RWPE1 (cell line): ENCODE measurements around the gene COX6A2.
A peak's percentile ranks its signal among the peaks of the same experiment; 100 is the strongest.

Experiments
- CTCF ChIA-PET: fragments of 350-600 bp; sonication (Branson Sonifier 250); formaldehyde crosslinking; extraction: SDS; loops from one replicate; lab custom pipeline; 2021; lab: Yijun Ruan, JAX
- POLR2A ChIA-PET: fragments of 400-600 bp; formaldehyde crosslinking; extraction: SDS; loops from one replicate; lab custom pipeline; 2020; ENCODE audit warnings: antibody characterized with exemption; ENCODE audit not compliant: low non-redundant PET; lab: Yijun Ruan, JAX
- DNase-seq: peaks from one replicate; pipeline ENCODE4 v3.0.0; 2012; ENCODE audit warnings: low spot score
- H3K27ac ChIP-seq: fragments of 450-650 bp; 2 replicates; pipeline ENCODE4 v1.5.1; 2017
- CTCF ChIP-seq: fragments of 450-650 bp; conservative IDR thresholded peaks from 2 replicates; pipeline ENCODE4 v1.5.1; 2017; ENCODE audit warnings: low read depth, mild to moderate bottlenecking

The COX6A2 gene

GRCh38 chr16:31429796-31430195 lies 1.6 kb upstream of the COX6A2 start:
- no peak for DNase-seq
- TF ChIP-seq CTCF = no peak
- ChIA-PET CTCF (interaction anchor here (0.7 to 0.8 kb wide), 2 partner anchors 429 to 445 kb away, joined by 3 to 4 read pairs; partner anchors contain the start of gene HSD3B7), POLR2A (interaction anchor here (0.6 kb wide), 1 partner anchor 48 kb away, joined by 3 read pairs; no protein-coding TSS in a partner anchor)
- no peak overlapping the region for H3K27ac ChIP-seq

DNA sequence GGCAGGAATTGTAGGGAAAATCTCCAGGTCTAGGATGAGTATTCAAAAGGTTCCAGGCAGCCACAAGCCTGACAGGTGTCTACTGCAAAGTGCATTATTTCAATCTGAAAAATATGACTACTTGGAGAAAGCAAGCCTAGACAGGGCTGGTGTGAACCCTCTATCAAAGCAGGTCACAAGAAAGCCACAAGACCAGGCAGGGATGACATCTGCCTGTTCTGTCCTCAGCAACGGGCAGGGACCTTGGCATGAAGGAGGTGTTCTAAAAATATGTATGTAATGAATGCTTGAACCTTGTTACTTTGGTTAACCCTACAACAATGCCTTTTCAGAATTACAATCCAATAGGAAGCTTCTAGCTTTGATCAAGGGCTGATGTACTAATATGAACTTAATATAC lies 1.2 kb upstream of the COX6A2 start:
- no peak overlapping the region for H3K27ac ChIP-seq
- ChIA-PET CTCF (interaction anchor here (0.7 to 1.1 kb wide), 2 partner anchors 13 to 287 kb away, joined by 3 read pairs; partner anchors contain the start of gene ZNF843), POLR2A (interaction anchor here (0.6 to 1.1 kb wide), 3 partner anchors 24 to 213 kb away, joined by 3 to 4 read pairs (median 3); partner anchors contain the start of gene PYDC1)
- no peak for TF ChIP-seq CTCF
- DNase-seq = no peak

DNA sequence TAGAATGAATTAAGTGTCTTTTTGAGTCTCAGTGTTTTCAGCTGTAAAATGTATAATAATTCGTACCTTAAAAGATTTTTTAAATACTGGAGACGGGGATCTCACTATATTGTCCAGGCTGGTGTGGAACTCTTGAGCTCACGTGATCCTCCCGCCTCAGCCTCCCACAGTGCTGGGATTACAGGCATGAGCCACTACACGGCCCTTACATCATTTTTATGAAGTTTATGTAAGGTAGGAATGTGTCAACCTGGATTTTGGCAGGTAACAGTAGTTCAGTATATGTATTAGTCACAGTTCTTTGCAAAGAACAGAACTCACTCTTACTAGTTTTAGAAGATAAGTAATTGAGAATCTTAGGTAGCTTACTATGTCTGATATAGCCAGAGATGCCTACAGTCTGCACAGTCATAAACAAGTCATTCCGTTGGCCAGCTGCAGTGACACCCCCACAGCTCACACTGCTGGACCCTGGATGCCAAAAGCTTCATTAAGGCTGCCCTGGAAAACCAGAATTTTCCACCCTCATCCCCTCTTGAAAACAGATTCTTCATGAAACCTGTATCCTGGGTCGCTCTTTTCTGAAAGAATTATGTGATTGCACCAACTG lies 583 bp upstream of the COX6A2 start:
- H3K27ac ChIP-seq = no peak overlapping the region
- POLR2A ChIA-PET = interaction anchor here (0.6 to 1.1 kb wide), 3 partner anchors 24 to 212 kb away, joined by 3 to 4 read pairs (median 3); partner anchors contain the start of gene PYDC1
- no peak for TF ChIP-seq CTCF
- peak; percentile 34 for DNase-seq
- CTCF ChIA-PET = interaction anchor here (0.7 to 1.1 kb wide), 4 partner anchors 14 to 443 kb away, joined by 3 to 5 read pairs (median 3); partner anchors contain the start of gene ZNF843

- no peak overlapping the region for H3K27ac ChIP-seq
- no peak for TF ChIP-seq CTCF
- CTCF ChIA-PET = interaction anchor here (0.5 to 1.1 kb wide), 4 partner anchors 15 to 450 kb away, joined by 3 to 5 read pairs (median 3); partner anchors contain the start of gene ZNF843
- POLR2A ChIA-PET = no interaction called here
- DNase-seq = peak; percentile 88
Measured at GRCh38 chr16:31427441-31428278, 500 bp downstream of the COX6A2 start.

GRCh38 chr16:31423801-31424200 lies 4.4 kb downstream of the COX6A2 start:
- no peak overlapping the region for H3K27ac ChIP-seq
- CTCF ChIA-PET = interaction anchor here (0.6 kb wide), 1 partner anchor 69 kb away, joined by 4 read pairs; no protein-coding TSS in a partner anchor
- TF ChIP-seq CTCF = no peak
- no peak for DNase-seq
- POLR2A ChIA-PET = no interaction called here

- TF ChIP-seq CTCF = no peak
- no peak overlapping the region for H3K27ac ChIP-seq
- no peak for DNase-seq
- ChIA-PET POLR2A (no interaction called here), CTCF (no interaction called here)
Measured at GRCh38 chr16:31423241-31423640, 4.9 kb downstream of the COX6A2 start.
